Esophagus muscularis mucosa (tissue), 4 donors: Measurements from ENCODE around the gene STK39. TPM values are rescaled to one million over a fixed set of nuclear protein-coding genes. Genes with fewer than 3 reads are reported as not detected.

ENCODE experiments used
- DNase-seq: peaks from one replicate; pipeline ENCODE4 v3.0.0-alpha.2; 2017; ENCODE audit errors: extremely low spot score
- H3K27ac ChIP-seq, 4 donors: fragments of 200-600 bp; sonication (generic); replicated peaks in 1 of 4; 1 replicate in 3 of 4; 2 replicates in 1 of 4; pipeline ENCODE4 v1.5.1; 2016 to 2019; ENCODE audit warnings: mild to moderate bottlenecking in 1 of 4
- H3K27me3 ChIP-seq, 4 donors: fragments of 200-600 bp; sonication (generic); one replicate each; pipeline versions ENCODE4 v1.5.1 to v1.6.0; 2016 to 2019
- H3K36me3 ChIP-seq, 4 donors: fragments of 200-600 bp; sonication (generic); one replicate each; pipeline ENCODE4 v1.5.1; 2016 to 2019
- H3K4me1 ChIP-seq, 4 donors: fragments of 200-600 bp; sonication (generic); one replicate each; pipeline ENCODE4 v1.5.1; 2016 to 2019
- H3K4me3 ChIP-seq, 4 donors: fragments of 200-600 bp; sonication (generic); 1 replicate in 2 of 4; 2 replicates in 2 of 4; pipeline ENCODE4 v1.5.1; 2016 to 2019; ENCODE audit warnings: mild to moderate bottlenecking in 4 of 4, moderate library complexity in 1 of 4
- H3K9me3 ChIP-seq, 4 donors: fragments of 200-600 bp; sonication (generic); 1 replicate in 3 of 4; 2 replicates in 1 of 4; pipeline ENCODE4 v1.5.1; 2016 to 2019
- EP300 ChIP-seq: sonication (generic); formaldehyde crosslinking; IDR thresholded peaks from one replicate; pipeline ENCODE4 v1.6.1; 2017; ENCODE audit warnings: antibody characterized with exemption
- POLR2A ChIP-seq: fragments of 450-650 bp; IDR thresholded peaks from one replicate; pipeline ENCODE4 v1.6.1; 2017; ENCODE audit warnings: antibody characterized with exemption, moderate library complexity, mild to moderate bottlenecking, low read depth
- POLR2AphosphoS5 ChIP-seq, 2 donors: sonication (generic); formaldehyde crosslinking; IDR thresholded peaks; one replicate each; pipeline ENCODE4 v1.6.1; 2017; ENCODE audit warnings: antibody characterized with exemption in 2 of 2
- WGBS: methylation state at CpG from one replicate; pipeline ENCODE4 v1.1.5; 2018; 5-methylcytosine and 5-hydroxymethylcytosine counted together
- intact Hi-C: fragments of 100-400 bp; cut with DNase I; formaldehyde crosslinking; loops from one replicate; pipeline ENCODE4 v1.15.1; 2023
- total RNA-seq, 4 donors: library from RNA; depleted of rRNA; stranded (reverse); fragments of >200 nt; gene quantifications; one replicate each; pipeline versions ENCODE4 v1.1.0 to v1.2.1, GENCODE V29; 2016
- TF ChIP-seq, protein P1 (sequence below), 3 experiments: fragments of 200-600 bp in 2 of 3; fragments of 450-650 bp in 1 of 3; sonication (generic) in 2 of 3; IDR thresholded peaks; one replicate each; pipeline ENCODE4 v1.5.1; 2017 to 2019; ENCODE audit warnings: antibody characterized with exemption in 3 of 3, mild to moderate bottlenecking in 2 of 3, moderate library complexity in 1 of 3

The STK39 gene
- total RNA-seq, 4 donors from 2014 or later, result 32.5 to 49.1 (median 41.5) TPM

DNA sequence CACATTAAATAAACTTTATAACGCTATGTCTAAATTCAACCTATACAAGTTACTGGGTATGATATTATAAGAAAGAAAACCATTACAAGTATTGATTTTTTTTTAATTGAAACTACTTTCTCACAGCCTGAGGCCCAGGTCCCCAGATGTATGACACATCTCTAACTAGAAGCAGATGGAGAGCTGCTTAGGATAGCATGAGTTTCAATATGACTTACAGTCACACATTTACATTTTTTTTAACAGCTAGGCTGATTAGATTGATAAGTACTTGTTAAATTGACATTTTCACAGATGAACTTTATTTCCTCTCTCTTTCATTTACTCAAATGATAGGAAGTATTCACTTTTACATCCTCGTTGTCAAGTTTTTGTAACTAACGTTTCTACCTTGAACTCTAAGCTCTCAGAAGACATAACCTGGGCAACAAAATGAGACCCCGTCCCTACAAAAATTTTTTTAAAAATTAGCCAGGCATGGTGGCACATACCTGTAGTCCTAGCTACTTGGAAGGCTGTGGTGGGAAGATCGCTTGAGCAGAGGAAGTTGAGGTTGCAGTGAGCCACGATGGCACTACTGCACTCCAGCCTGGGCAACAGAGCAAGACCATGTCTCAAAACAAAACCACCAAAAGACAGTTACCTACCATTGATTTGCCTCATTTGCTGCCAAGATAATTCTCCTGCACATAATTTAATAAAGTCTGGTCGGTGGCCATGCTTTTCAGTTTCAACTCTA is 52.4 kb downstream of the STK39 start:
- no peaks in the 10 kb centered on the region for H3K36me3 ChIP-seq
- no peak for DNase-seq
- peaks cover 32 to 54% (median 45%) of the 10 kb centered on the region in 4 donors for H3K4me1 ChIP-seq
- no peak overlapping the region for H3K4me3 ChIP-seq
- H3K9me3 ChIP-seq, result no peaks in the 10 kb centered on the region
- intact Hi-C loops, result no loop called here
- H3K27ac ChIP-seq, result no peak overlapping the region
- H3K27me3 ChIP-seq, result no peaks in the 10 kb centered on the region
- WGBS, result 87% methylated on average over 7 of the region's 7 CpGs
- no peak for TF ChIP-seq POLR2AphosphoS5 (IDR thresholded peaks at IDR 0.05)
- TF ChIP-seq, protein P1, sequence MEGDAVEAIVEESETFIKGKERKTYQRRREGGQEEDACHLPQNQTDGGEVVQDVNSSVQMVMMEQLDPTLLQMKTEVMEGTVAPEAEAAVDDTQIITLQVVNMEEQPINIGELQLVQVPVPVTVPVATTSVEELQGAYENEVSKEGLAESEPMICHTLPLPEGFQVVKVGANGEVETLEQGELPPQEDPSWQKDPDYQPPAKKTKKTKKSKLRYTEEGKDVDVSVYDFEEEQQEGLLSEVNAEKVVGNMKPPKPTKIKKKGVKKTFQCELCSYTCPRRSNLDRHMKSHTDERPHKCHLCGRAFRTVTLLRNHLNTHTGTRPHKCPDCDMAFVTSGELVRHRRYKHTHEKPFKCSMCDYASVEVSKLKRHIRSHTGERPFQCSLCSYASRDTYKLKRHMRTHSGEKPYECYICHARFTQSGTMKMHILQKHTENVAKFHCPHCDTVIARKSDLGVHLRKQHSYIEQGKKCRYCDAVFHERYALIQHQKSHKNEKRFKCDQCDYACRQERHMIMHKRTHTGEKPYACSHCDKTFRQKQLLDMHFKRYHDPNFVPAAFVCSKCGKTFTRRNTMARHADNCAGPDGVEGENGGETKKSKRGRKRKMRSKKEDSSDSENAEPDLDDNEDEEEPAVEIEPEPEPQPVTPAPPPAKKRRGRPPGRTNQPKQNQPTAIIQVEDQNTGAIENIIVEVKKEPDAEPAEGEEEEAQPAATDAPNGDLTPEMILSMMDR (IDR thresholded peaks at IDR 0.05), result no peak
- TF ChIP-seq EP300, result no peak
- TF ChIP-seq POLR2A, result no peak

DNA sequence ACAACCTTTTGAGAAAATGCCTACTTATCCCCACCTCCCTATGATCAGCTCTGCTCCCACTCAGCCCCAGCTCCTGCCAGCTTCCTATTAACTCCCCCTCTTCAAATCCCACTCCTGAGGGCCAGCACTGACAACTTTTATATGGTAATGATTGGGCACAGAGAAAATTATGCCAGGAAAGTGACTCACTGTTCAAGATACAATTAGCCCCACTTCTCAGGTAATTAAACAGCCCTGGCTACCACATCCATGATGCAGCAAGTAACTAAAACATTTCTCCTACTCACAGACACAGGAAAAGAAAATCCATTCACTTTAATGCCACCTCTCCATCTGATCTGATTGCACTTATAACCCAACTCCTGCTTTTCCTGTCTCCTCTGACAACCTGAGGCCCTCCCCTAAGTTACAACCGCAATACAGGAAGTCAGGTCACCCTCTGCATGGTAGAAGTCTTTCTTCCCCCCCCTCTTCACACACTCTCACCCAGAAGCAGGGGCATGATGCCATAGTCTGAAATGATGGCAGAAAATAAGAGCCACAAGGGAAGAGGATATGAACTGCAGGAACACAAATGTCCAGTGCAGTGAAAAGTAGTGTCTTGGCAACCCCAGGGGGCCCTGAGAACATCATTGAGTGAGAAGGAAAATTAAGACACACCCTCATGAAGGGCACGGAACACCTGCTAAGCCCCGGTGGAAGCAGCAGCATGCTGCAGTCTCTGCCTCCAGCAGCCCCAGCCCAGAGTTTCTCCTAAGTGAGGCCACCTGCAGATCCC is 54.4 kb downstream of the STK39 start:
- 55% methylated on average over 3 of the region's 3 CpGs for WGBS
- no peaks in the 10 kb centered on the region for H3K27me3 ChIP-seq
- intact Hi-C loops, result no loop called here
- H3K4me3 ChIP-seq, result no peak overlapping the region
- TF ChIP-seq EP300, result no peak
- TF ChIP-seq, protein P1 (IDR thresholded peaks at IDR 0.05), result no peak
- no peak for TF ChIP-seq POLR2A
- no peak for TF ChIP-seq POLR2AphosphoS5 (IDR thresholded peaks at IDR 0.05)
- H3K27ac ChIP-seq, result no peak overlapping the region
- no peaks in the 10 kb centered on the region for H3K9me3 ChIP-seq
- H3K36me3 ChIP-seq, result no peaks in the 10 kb centered on the region
- H3K4me1 ChIP-seq, result peaks cover 31 to 45% (median 34%) of the 10 kb centered on the region in 4 donors
- no peak for DNase-seq

DNA sequence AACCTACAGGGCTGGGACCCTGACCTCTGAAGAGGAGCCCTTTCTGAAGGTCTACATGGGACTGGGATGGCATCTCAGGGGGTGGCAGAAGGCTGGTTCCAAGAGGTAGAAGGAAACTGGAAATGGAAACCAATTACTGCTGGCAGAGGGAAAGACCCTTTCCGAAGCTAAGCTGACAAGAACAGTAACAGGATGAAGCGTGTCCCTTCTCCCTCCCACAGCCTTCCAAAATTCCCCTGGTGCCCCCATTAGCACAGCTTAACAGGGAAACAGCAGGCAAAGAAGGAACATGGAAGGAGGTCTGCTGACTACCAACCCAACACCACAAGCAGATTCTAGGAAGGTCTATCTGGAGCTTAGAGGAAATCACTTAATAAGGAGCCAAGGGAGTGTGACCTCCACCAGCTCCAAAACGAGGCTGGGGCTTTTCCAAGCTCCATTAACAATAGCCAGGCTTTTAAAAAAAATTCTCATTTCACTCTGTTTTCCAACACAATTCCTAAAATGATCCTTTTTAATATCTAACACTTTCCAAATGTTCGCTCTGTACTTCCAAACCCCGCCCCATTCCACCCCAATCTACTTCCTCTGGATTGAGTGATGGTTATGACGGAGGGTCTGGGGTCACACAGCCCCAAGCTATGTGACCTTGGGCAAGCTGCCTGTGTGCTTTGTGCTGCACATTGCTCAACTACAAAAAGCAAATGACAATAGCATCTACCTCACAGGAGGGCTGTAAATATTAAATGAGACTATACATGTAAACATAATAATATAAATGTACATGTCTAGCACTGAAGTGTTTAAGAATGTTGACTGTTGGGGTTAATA is 55.2 kb downstream of the STK39 start:
- no peaks in the 10 kb centered on the region for H3K36me3 ChIP-seq
- DNase-seq, result no peak
- no peak overlapping the region for H3K27ac ChIP-seq
- WGBS, result 78% methylated on average over 6 of the region's 6 CpGs
- no peaks in the 10 kb centered on the region for H3K27me3 ChIP-seq
- H3K4me1 ChIP-seq, result peaks cover 32 to 49% (median 36%) of the 10 kb centered on the region in 4 donors
- H3K9me3 ChIP-seq, result no peaks in the 10 kb centered on the region
- intact Hi-C loops, result no loop called here
- TF ChIP-seq, protein P1 (IDR thresholded peaks at IDR 0.05), result no peak
- TF ChIP-seq POLR2AphosphoS5 (IDR thresholded peaks at IDR 0.05) (no peak), EP300 (no peak), POLR2A (no peak)
- no peak overlapping the region for H3K4me3 ChIP-seq

DNA sequence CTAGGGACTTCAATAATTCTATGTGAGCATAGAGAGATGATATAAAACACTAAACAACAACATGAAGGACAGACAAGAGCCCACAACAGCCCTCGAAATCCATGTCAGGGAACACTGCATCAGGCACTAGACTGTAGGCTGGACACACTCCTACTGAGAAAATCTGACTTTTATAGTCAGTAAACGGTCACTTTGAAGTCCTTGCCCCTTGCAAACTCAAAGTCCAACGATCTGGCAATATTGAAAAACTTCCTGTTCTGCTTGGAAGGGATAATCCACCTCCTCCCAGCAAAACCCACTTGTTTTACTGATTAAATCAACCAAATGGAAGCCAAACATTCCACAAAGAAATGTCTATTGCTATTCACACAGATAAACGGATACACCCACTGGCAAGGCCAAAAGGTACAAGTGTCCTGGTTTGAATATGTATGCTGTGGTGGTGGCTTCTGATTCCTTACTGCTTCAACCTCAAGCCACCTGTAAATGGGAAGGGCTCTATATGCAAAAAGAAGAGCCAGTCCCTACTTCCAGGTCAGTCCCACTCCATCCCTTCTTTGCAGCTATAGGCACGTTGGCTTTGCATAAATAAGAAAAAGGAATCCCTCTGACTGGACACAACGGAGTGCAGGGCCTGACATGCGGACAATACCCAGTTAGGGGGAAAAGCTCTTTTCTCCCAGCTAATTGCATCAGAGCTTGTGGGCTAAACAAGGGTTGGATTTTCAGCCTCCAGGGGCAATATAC is 56.6 kb downstream of the STK39 start:
- WGBS, result 70% methylated on average over 7 of the region's 7 CpGs
- Histone ChIP-seq H3K9me3 (no peaks in the 10 kb centered on the region), H3K4me1 (peaks cover 38 to 62% (median 43%) of the 10 kb centered on the region in 4 donors), H3K36me3 (no peaks in the 10 kb centered on the region), H3K4me3 (no peak overlapping the region), H3K27me3 (no peaks in the 10 kb centered on the region), H3K27ac (no peak overlapping the region)
- DNase-seq, result no peak
- intact Hi-C loops, result no loop called here
- no peak for TF ChIP-seq POLR2AphosphoS5 (IDR thresholded peaks at IDR 0.05)
- TF ChIP-seq EP300, result no peak
- TF ChIP-seq, protein P1 (IDR thresholded peaks at IDR 0.05), result no peak
- TF ChIP-seq POLR2A, result no peak
